HG02840 (cell line): ENCODE data around the gene ELAVL3.

Source experiments
- ATAC-seq: cut with Tn5 transposase; IDR thresholded peaks from one replicate; pipeline ENCODE4 v1.9.1; 2021; ENCODE audit warnings: mild to moderate bottlenecking, moderate library complexity, moderate number of reproducible peaks; ENCODE audit not compliant: unreplicated experiment, low FRiP score

Gene ELAVL3

GRCh38 chr19:11480715-11481533, at the start of gene ELAVL3:
ELAVL3 (minus strand) TSS chr19:11481046; CDS start chr19:11480608, 438 bp downstream.
- ATAC-seq: no peak

DNA sequence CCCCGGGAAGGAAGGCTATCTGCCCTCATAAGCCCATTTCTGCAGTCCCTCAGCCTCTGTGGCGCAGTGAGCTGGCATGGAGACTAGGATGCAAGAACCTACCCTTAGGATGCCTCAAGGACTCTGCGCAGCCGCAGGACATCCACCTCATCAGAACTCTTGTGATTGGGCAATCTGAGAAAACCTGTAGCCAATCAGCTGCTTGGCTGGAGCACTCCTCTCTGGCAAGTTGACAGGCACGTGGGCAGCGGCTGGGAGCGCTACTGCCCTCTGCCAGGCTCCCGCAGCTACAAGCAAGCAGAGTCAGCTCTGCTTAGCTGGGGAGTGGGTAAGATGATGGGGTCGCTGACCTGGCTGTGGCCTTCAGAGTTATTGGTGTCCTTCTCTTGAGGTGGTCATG, 49.6 kb upstream of the ELAVL3 start:
- ATAC-seq: no peak

DNA sequence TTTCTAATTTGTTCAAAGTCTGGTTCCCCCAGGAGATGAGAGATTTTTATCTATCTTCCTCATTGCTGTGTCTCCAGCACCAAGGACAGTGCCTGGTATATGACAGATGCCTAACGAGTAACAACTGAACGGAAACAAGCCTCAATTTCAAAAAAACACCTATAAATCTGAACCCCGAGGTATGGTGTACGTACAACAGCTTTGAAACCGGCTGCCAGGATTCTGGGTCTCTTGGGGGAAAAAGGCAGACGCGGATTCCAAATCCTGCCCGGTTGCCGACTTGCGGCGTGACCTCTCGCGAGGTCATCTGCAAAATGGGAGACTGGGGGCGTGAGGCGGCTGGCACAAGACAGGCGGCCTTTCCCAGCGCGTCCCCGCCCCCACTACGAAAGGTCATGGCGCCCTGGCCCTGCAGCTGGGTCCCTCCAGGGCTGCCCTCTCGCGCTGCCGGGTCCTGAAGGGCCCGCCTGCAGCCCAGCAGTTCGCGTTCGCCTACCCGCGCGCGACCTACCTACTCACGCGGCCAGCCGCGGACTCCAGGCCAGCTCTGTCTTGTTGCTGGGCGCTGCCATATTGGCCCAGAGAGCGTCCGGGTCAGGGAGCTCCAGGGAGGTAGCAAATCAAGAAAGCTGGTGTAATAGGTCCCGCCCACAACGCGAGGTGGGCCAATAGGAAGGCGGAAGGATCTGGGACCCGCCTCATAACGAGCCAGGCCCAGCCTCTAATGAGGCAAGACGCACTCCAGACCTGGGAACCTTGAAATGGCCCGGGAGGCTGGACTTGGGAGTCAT, 47.9 kb upstream of the ELAVL3 start, which contains the start of gene ECSIT:
Gene ECSIT, minus strand, starts transcription at position 584 of the 791 bp plus-strand sequence. CDS start 9,964 bp downstream, outside the sequence.
- ATAC-seq: peak; percentile 98

DNA sequence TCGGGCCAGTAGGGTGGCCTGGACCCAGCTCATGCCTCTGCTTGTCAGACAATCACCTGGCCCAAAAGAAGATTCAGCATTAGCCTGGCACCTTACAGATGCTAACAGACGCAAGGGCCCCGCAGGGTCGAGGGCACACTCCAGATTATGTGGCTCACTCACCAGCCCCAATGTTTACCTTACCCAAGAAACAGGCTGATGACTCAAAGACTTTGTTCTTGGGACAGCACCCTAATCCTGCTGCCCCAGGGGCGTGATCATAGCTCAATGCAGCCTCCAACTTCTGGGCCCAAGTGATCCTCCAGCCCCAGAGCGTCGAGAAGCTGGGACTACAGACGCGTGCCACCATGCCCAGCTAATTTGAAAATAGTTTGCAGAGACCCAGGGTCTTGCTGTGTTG, 38.3 kb upstream of the ELAVL3 start:
- ATAC-seq: no peak

DNA sequence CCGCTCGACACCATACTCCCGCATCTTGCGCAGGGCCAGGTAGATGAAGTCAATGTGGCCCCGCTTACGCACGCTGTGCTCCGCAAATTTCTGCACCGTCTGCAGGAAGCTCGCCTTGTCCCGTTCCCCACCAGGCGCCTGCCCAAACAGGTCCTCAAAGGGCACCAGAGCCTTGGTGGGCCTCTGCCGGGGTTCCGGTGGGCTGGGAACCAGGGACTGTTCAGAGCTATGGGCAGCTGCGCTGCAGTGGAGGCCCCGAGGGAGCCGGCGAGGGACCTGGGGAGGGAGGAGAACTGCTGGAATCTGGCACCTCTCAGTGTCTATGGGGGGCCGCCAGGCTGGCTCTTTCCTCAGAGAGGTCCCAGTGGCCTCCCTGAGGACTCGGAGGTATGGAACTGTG, 33.1 kb upstream of the ELAVL3 start:
- ATAC-seq: no peak

DNA sequence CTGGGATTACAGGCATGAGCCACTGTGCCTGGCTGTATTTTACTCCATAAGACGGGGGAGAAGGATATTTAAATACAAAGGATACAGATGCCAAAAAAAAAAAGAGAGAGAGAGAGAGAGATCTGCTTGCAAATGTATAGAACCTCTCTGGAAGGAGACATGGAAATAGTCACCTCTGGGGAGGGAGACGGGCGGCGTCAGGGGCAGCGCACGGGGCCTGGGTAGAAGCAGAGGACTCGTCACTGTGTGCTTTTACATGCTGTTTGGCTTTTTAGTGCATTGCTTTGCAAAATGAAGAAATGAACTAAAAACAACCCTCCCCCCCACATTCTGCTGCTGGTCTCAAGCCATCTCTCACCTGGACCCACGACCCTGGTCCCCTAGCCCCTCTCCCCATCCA, 29.6 kb upstream of the ELAVL3 start:
- ATAC-seq: no peak

GRCh38 chr19:11507370-11508078, 26.7 kb upstream of the ELAVL3 start:
- no peak for ATAC-seq

DNA sequence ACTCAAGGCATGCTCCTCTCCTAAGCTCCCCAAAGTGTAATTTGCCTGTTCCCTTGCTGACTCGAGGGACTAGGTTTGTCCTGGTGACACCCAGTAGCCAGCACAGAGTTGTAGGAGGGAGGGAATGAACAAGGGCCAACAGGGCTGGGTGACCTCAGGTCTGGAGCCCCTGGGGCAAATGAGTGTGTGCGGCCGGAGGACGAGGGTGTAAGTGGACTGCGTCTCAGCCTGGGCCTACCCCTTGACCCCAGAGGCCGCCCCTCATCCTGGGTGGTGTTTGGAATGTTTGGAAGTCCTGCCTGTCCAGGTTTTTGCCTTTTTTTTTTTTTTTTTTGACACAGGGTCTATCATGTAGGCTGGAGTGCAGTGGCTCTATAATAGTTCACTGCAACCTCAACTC, 26.1 kb upstream of the ELAVL3 start:
- ATAC-seq: no peak

DNA sequence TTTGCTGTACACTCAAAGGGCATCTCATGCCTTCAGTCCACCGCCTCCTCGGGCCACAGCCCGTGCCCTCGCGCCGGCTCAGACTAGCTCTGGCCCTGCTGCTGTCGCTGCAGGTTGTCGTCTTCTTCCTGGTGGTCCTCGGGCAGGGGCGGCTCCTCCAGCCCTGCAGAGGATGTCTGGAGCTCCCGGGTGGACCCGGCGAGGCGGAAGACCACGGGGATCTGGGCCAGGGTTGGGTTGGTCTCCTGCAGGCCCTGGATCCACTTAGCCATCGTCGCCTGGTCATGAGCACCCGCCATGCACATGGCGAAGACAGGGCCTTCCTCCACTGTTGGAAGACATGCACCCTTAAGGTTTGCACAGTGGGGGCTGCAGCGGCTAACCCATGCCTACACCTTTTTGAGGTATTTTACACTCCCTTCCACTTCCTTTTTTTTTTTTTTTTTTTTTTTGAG, 25.3 kb upstream of the ELAVL3 start:
- peak; percentile 39 for ATAC-seq

GRCh38 chr19:11505504-11506100, 24.8 kb upstream of the ELAVL3 start, which contains the start of gene ZNF653:
ZNF653 (minus strand) TSS chr19:11505839; CDS start chr19:11505786, 53 bp downstream.
- ATAC-seq: peak; percentile 54

DNA sequence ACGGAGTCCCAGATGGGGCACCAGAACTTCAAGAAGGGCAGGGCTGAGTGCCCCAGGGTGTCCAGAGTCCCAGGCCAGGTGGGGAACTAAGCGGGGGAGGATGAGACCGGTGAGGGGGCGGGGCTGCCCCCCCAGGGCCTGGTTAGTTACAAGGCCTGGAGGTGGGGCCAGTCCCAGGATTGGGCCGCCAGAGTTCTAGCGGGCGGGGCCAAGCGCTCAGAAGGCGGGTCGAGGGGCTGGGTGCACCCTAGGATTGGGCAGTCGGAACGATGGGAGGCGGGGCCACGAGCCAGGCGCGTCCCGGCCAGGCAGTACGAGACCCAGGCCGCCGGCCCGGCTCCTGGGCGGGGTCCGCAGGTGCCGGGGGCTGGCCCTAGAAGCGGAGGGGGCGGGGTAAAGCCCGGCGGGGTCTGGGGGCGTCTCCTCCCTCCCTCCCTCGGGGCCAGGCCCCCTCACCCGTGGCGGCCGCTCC, 24.2 kb upstream of the ELAVL3 start:
- ATAC-seq: peak; percentile 81

DNA sequence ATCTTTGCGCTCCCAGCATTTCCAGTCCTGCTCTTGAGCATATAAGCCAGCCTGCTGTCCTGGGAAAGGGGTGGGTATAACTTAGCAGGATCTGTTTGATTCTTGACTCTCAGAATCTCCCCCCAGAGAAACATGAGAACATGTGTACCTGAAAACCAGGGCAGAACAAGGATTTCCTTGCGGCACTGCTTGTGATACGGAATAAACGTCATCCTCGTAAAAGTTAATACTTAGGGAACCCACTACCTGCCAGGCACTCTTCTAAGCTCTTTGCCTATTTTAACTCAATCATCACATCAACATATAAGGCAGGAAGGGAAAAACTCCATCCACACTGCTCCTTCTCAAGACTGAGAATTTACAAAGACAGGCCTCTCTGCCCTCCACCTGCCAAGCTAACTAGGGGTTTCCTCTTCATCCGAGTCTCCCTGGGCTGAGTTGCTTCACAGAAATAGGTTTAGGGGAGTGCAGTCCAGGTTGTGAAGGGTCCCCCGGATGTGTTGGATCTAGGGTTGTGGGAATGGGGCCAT, 23.7 kb upstream of the ELAVL3 start:
- ATAC-seq: no peak

- no peak for ATAC-seq
Measured at GRCh38 chr19:11499890-11500420, 19.1 kb upstream of the ELAVL3 start.

DNA sequence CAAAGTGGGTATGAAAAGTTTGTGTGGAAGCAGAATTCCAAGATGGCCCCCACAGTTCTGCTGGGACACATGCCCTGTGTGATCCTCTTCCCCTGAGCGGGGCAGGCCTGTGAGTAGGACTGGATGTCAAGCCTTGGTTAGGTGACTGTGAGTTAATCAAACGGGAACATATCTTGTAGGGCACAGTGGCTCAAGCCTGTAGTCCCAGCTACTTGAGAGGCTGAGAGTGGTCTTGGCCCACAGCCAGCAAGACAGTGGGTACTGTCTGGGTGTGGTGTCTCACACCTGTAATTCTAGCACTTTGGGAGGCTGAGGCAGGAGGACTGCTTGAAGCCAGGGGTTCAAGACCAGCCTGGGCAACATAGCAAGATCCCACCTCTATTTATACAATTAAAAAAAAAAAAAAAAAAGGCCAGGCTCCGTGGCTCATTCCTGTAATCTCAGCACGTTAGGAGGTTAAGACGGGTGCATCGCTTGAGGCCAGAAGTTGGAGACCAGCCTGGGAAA, 18.4 kb upstream of the ELAVL3 start:
- no peak for ATAC-seq

DNA sequence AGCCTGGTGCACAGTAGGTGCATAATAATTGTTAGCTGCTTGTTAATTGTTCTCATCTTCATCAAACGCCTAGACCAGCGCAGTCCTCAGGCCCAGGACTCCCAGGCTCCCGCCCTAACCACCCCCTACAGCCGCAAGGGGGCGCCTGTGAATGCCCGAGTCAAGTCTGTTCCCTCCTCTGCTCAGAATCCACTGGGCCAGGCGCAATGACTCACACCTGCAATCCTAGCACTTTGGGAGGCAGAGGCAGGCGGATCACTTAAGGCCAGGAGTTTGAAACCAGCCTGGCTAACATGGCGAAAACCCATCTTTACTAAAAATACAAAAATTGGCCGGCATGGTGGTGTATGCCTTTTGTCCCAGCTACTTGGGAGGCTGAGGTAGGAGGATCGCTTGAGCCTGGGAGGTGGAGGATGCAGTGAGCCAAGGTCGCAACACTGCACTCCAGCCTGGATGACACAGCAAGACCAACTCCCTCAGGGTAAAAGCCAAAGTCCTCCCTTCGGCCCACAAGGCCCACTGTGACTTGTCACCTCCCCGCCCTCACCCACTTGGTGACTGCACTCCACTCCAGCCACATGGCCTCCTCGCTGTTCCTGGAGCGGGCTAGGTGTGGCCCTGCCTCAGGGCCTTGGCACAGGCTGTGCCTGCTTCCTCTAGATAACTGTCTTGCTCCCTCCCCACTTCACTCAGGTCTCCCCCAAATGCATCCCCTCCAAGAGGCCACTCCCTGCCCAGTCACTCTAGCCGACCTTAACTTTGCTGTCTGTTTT, 15.7 kb upstream of the ELAVL3 start:
- no peak for ATAC-seq

DNA sequence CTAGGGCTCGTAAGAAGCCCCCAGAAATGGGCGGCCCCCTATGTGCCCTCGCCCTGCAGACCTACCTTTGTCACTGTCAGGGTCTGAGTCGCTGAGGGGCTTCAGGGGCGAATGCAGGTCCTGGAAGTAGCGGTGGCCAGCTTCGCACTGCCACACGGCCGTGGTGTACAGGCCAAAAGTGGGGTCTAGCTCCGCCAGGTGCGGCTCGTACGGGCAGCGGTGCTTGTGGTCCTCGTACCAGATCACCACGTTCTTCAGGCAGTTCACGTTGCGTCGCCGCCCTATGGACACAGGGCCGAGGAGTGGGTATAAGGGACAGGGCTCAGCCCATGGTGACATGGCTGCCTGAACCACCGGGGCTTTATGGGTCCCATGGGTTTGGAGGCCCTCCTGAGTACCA, 15.0 kb upstream of the ELAVL3 start:
- no peak for ATAC-seq

DNA sequence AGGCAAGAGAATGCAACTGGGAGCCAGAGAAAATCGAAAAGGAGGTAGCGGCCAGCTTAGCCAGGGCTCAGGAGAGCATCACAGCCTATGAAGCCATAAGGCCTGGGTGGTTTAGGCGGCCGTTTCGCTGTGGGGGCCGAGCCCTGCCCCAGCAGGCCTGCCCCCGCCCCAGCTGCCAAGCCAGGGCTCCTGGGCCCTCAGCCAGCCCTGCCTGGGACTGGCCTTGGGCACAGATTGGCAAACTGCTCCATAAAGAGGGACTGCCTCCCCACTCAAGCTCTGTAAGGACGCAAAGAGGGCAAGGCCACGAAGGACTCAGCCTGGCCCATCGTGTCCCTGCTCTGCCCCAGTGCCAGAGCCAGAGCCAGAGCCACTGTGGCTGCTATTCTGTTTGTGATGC, 14.6 kb upstream of the ELAVL3 start:
- ATAC-seq: no peak

DNA sequence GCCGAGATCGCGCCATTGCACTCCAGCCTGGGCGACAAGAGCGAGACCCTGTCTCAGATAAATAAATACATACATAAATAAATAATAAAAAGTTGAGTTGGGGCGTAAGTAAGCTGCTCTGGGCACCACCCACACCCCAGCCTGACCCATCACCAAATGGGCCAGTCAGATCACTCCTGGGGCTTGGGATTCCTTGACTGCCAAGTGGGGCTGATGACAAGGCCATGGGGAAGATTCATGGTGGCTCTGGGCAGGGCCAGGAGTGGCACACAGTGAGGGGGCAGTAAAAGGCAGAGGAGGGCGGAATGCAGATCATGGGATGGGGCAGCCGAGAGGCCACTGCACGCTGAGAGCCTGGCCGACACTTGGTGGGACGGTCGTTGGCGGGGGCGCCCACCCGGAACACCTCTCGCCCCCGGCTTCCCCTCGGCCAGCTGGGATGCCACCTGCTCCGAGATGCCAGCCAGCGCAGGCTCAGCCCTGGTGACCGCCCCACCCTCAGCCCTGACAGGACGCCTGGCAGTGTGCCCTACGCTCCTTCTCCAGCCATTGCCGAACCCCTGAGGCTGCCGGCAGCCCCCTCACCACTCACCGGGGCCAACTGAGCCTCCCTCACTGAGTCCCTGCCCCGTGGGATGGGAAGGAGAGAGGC, 13.9 kb upstream of the ELAVL3 start:
- no peak for ATAC-seq
